BJ (cell line): Measurements from ENCODE around the gene C16orf96. TPM values are rescaled to one million over a fixed set of nuclear protein-coding genes. Genes with fewer than 3 reads are reported as not detected.

Source experiments
- CTCF ChIA-PET: fragments of 350-600 bp; formaldehyde crosslinking; extraction: SDS; loops from one replicate; lab custom pipeline; 2021; ENCODE audit warnings: antibody characterized with exemption, inconsistent platforms; lab: Yijun Ruan, JAX
- POLR2A ChIA-PET: fragments of 300-600 bp; sonication (Branson Sonifier 250); formaldehyde crosslinking; extraction: SDS; loops from one replicate; lab custom pipeline; 2021; ENCODE audit warnings: antibody characterized with exemption; lab: Charles Lee
- DNase-seq: peaks from one replicate; pipeline ENCODE4 v3.0.0-alpha.2; 2011; ENCODE audit warnings: low read depth
- H3K27me3 ChIP-seq: 2 replicates; pipeline ENCODE4 v1.6.0; 2011; ENCODE audit warnings: low read length; ENCODE audit not compliant: control insufficient read depth, insufficient read depth
- H3K36me3 ChIP-seq: 2 replicates; pipeline ENCODE4 v1.5.1; 2011; ENCODE audit warnings: low read length; ENCODE audit not compliant: control insufficient read depth, insufficient read depth
- H3K4me3 ChIP-seq: 2 replicates; pipeline ENCODE4 v1.5.1; 2011; ENCODE audit warnings: low read depth, mild to moderate bottlenecking, control low read depth, low read length
- polyA plus RNA-seq: library from polyadenylated mRNA; depleted of rRNA; stranded (reverse); fragments of >200 nt; gene quantifications from 2 replicates; pipeline ENCODE4 v1.2.3, GENCODE V29; 2011; rRNA removed
- small RNA-seq: library from RNA; depleted of rRNA; stranded (forward); fragments of <200 nt; gene quantifications from one replicate; pipeline ENCODE3, GENCODE V24; 2012; ENCODE audit warnings: low replicate concordance, low read depth; ENCODE audit not compliant: insufficient read length
- TF ChIP-seq, protein P1 (sequence below): IDR thresholded peaks from 2 replicates; pipeline ENCODE4 v1.5.1; 2011; ENCODE audit warnings: low read depth, mild to moderate bottlenecking, control low read depth, inconsistent platforms, low read length, moderate library complexity; ENCODE audit not compliant: insufficient read depth

C16orf96 gene
- polyA plus RNA-seq, 1 experiment, result not detected

- TF ChIP-seq, protein P1, sequence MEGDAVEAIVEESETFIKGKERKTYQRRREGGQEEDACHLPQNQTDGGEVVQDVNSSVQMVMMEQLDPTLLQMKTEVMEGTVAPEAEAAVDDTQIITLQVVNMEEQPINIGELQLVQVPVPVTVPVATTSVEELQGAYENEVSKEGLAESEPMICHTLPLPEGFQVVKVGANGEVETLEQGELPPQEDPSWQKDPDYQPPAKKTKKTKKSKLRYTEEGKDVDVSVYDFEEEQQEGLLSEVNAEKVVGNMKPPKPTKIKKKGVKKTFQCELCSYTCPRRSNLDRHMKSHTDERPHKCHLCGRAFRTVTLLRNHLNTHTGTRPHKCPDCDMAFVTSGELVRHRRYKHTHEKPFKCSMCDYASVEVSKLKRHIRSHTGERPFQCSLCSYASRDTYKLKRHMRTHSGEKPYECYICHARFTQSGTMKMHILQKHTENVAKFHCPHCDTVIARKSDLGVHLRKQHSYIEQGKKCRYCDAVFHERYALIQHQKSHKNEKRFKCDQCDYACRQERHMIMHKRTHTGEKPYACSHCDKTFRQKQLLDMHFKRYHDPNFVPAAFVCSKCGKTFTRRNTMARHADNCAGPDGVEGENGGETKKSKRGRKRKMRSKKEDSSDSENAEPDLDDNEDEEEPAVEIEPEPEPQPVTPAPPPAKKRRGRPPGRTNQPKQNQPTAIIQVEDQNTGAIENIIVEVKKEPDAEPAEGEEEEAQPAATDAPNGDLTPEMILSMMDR, result no peak
- H3K27me3 ChIP-seq, result no peaks in the 10 kb centered on the region
- peaks cover 28% of the 10 kb centered on the region for H3K36me3 ChIP-seq
- POLR2A ChIA-PET, result no interaction called here
- H3K4me3 ChIP-seq, result no peak overlapping the region
- no peak for DNase-seq
- CTCF ChIA-PET, result interaction anchor here (1.0 to 2.4 kb wide), 2 partner anchors 15 to 19 kb away, joined by 3 to 5 read pairs; no protein-coding TSS in a partner anchor
Observed at GRCh38 chr16:4648917-4649316, 92.8 kb downstream of the C16orf96 start.

DNA sequence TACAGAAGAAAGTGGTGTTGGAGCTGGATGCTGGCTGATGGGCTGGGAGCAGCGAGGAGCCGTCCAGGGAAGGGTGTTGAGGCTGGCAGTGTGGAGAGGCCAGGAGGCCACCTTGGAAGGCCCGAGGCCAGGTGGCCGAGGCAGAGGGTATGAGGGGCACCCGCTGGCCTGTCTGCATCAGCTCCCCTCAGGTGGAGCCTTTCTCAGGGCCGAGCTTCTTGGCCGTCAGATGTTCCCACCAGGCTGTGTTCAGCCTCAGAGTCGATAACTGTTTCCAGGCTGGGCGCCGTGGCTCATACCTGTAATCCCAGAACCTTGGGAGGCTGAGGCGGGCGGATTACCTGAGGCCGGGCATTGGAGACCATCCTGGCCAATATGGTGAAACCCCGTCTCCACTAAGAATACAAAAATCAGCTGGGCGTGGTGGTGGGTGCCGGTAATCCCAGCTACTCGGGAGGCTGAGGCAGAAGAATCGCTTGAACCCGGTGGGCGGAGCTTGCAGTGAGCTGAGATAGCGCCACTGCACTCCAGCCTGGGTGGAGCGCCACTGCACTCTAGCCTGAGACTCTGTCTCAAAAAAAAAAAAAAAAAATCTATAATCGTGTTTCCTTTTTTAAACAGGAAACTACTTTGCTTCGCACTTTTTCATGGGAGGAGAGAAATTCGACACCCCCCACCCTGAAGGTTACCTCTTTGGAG, 93.8 kb downstream of the C16orf96 start:
- H3K4me3 ChIP-seq, result no peak overlapping the region
- H3K27me3 ChIP-seq, result no peaks in the 10 kb centered on the region
- POLR2A ChIA-PET, result no interaction called here
- no peak for DNase-seq
- CTCF ChIA-PET, result interaction anchor here (0.8 to 2.6 kb wide), 8 partner anchors 8 to 31 kb away, joined by 3 to 15 read pairs (median 5); partner anchors contain the start of gene MGRN1
- H3K36me3 ChIP-seq, result peaks cover 31% of the 10 kb centered on the region
- TF ChIP-seq, protein P1, result no peak

Small RNAs within 50 kb of the gene (small RNA-seq; reads per million reads assigned to genes)
- gene RN7SL850P, result not detected

Other genes starting within 250 kb of the C16orf96 start
- 4.8 and 8.8 TPM in 2 replicates for gene GLIS2, start 240.3 kb upstream of the C16orf96 start, polyA plus RNA-seq
- 33.1 and 44.2 TPM in 2 replicates for gene PAM16, start 205.0 kb upstream of the C16orf96 start, polyA plus RNA-seq
- 30.0 and 71.6 TPM in 2 replicates for gene VASN, start 184.5 kb upstream of the C16orf96 start, polyA plus RNA-seq
- 5.3 and 13.8 TPM in 2 replicates for gene CORO7, start 139.7 kb upstream of the C16orf96 start, polyA plus RNA-seq
- 35.9 and 48.8 TPM in 2 replicates for gene DNAJA3, start 130.5 kb upstream of the C16orf96 start, polyA plus RNA-seq
- gene NMRAL1, start 81.7 kb upstream of the C16orf96 start, polyA plus RNA-seq, result 47.4 and 78.0 TPM in 2 replicates
- 43.5 and 59.5 TPM in 2 replicates for gene HMOX2, start 79.9 kb upstream of the C16orf96 start, polyA plus RNA-seq
- 8.4 and 15.2 TPM in 2 replicates for gene CDIP1, start 17.6 kb upstream of the C16orf96 start, polyA plus RNA-seq
- 7.7 and 11.6 TPM in 2 replicates for gene UBALD1, start 58.5 kb downstream of the C16orf96 start, polyA plus RNA-seq
- 2.9 and 4.5 TPM in 2 replicates for gene MGRN1, start 68.5 kb downstream of the C16orf96 start, polyA plus RNA-seq
- gene NUDT16L1, start 137.2 kb downstream of the C16orf96 start, polyA plus RNA-seq, result 17.4 and 33.3 TPM in 2 replicates
- 14.6 and 23.7 TPM in 2 replicates for gene ANKS3, start 177.9 kb downstream of the C16orf96 start, polyA plus RNA-seq
- gene DNAAF8, start 178.2 kb downstream of the C16orf96 start, polyA plus RNA-seq, result 1.9 and 2.2 TPM in 2 replicates
- gene ZNF500, start 210.8 kb downstream of the C16orf96 start, polyA plus RNA-seq, result 4.9 and 6.5 TPM in 2 replicates
- not detected in 2 replicates for gene SEPTIN12, start 232.0 kb downstream of the C16orf96 start, polyA plus RNA-seq
- gene SMIM22, start 239.0 kb downstream of the C16orf96 start, polyA plus RNA-seq, result not detected in 2 replicates
- gene ROGDI, start 246.3 kb downstream of the C16orf96 start, polyA plus RNA-seq, result 15.8 and 31.9 TPM in 2 replicates